GM21723 (cell line): Measurements from ENCODE around the gene NPIPA8.
"Not testable (repeated sequence)": the region's sequence is repeated elsewhere in the genome, so short reads cannot be mapped to it uniquely, and the experiment has no call there.

Source experiments
- ATAC-seq: cut with Tn5 transposase; IDR thresholded peaks from one replicate; pipeline ENCODE4 v1.9.1; 2021; ENCODE audit warnings: mild to moderate bottlenecking, moderate library complexity; ENCODE audit not compliant: unreplicated experiment

The NPIPA8 gene

GRCh38 chr16:18280319-18280718, 56.2 kb downstream of the NPIPA8 start:
- ATAC-seq: not testable (repeated sequence)

GRCh38 chr16:18276756-18277155, 59.8 kb downstream of the NPIPA8 start:
- not testable (repeated sequence) for ATAC-seq

GRCh38 chr16:18270171-18270570, 66.4 kb downstream of the NPIPA8 start:
- ATAC-seq: not testable (repeated sequence)
